Stimulated activated CD4-positive, alpha-beta T cell treated with anti-CD3 and anti-CD28 coated beads, Interleukin-4, amount 100 ng/mL, for 1 hour (primary cell): Measurements from ENCODE around the gene CSAG3.
"Not testable (repeated sequence)": the region's sequence is repeated elsewhere in the genome, so short reads cannot be mapped to it uniquely, and the experiment has no call there.

Source experiments
- DNase-seq: peaks from one replicate; pipeline ENCODE4 v3.0.0-alpha.2; 2020

Gene CSAG3

GRCh38 chrX:152758918-152759317 is at the start of gene CSAG3:
TSS of gene CSAG3 (plus strand) at chrX:152759218.
- not testable (repeated sequence) for DNase-seq

- DNase-seq = not testable (repeated sequence)
These were observed 45.8 kb upstream of the CSAG3 start for GRCh38 chrX:152713195-152713594.

GRCh38 chrX:152713815-152714787 is 44.9 kb upstream of the CSAG3 start, which contains the start of gene MAGEA2B:
TSS of gene MAGEA2B (plus strand) at chrX:152714628. CDS start at chrX:152717107, 2,479 bp downstream.
- DNase-seq = not testable (repeated sequence)

- DNase-seq = no peak
These were observed 33.6 kb upstream of the CSAG3 start for GRCh38 chrX:152725409-152725808.

- DNase-seq = no peak
These were observed 25.6 kb upstream of the CSAG3 start, which contains the start of the genes CSAG1 and MAGEA12 for GRCh38 chrX:152733261-152733975. TSS of gene CSAG1 (minus strand) at chrX:152733721. CDS start at chrX:152732460, 1,261 bp downstream. TSS of gene MAGEA12 (plus strand) at chrX:152733757. CDS start at chrX:152736162, 2,405 bp downstream.

- DNase-seq = not testable (repeated sequence)
These were observed 24.7 kb upstream of the CSAG3 start for GRCh38 chrX:152734143-152734858.

- no peak for DNase-seq
These were observed 23.9 kb upstream of the CSAG3 start for GRCh38 chrX:152735101-152735500.

- no peak for DNase-seq
These were observed 23.0 kb upstream of the CSAG3 start for GRCh38 chrX:152735860-152736511.

- not testable (repeated sequence) for DNase-seq
These were observed 22.5 kb upstream of the CSAG3 start for GRCh38 chrX:152736528-152736927.

- no peak for DNase-seq
These were observed 20.5 kb upstream of the CSAG3 start for GRCh38 chrX:152738560-152738959.

- DNase-seq = not testable (repeated sequence)
These were observed 5.0 kb upstream of the CSAG3 start, which contains the start of gene MAGEA2 for GRCh38 chrX:152753686-152754650. TSS of gene MAGEA2 (minus strand) at chrX:152753842. CDS start at chrX:152751363, 2,479 bp downstream.

GRCh38 chrX:152754871-152755270 is 4.1 kb upstream of the CSAG3 start:
- not testable (repeated sequence) for DNase-seq

GRCh38 chrX:152759544-152759943 is 526 bp downstream of the CSAG3 start:
- not testable (repeated sequence) for DNase-seq

GRCh38 chrX:152761582-152761981 is 2.6 kb downstream of the CSAG3 start:
- not testable (repeated sequence) for DNase-seq

GRCh38 chrX:152766562-152766961 is 7.5 kb downstream of the CSAG3 start:
- DNase-seq = not testable (repeated sequence)

- DNase-seq = not testable (repeated sequence)
These were observed 10.7 kb downstream of the CSAG3 start, which contains the start of gene MAGEA6 for GRCh38 chrX:152769549-152770289. TSS of gene MAGEA6 (minus strand) at chrX:152769689. CDS start at chrX:152767650, 2,039 bp downstream.

- not testable (repeated sequence) for DNase-seq
These were observed 28.0 kb downstream of the CSAG3 start for GRCh38 chrX:152787062-152787461.

GRCh38 chrX:152798945-152799344 is 39.9 kb downstream of the CSAG3 start:
- no peak for DNase-seq

- DNase-seq = no peak
These were observed 47.0 kb downstream of the CSAG3 start for GRCh38 chrX:152806035-152806434.
